H9 (cell line): Measurements from ENCODE around the gene CXCL6. TPM values are rescaled to one million over a fixed set of nuclear protein-coding genes. Genes with fewer than 3 reads are reported as not detected.

ENCODE experiments used
- DNase-seq: peaks from one replicate; pipeline ENCODE4 v3.0.0-alpha.2; 2017
- H2AFZ ChIP-seq: one replicate; pipeline ENCODE4 v1.6.1; 2013; ENCODE audit warnings: mild to moderate bottlenecking, low read length, control low read depth, moderate library complexity
- H2AK5ac ChIP-seq: 2 replicates; pipeline ENCODE4 v1.6.1; 2013; ENCODE audit warnings: low read length, control low read depth, mixed read lengths; ENCODE audit not compliant: insufficient read length
- H2BK120ac ChIP-seq: one replicate; pipeline ENCODE4 v1.6.1; 2013; ENCODE audit warnings: low read depth, mild to moderate bottlenecking, low read length, control low read depth, inconsistent platforms; ENCODE audit not compliant: poor library complexity, severe bottlenecking
- H2BK12ac ChIP-seq: 2 replicates; pipeline ENCODE4 v1.6.1; 2013; ENCODE audit warnings: low read length, control low read depth, mixed read lengths, low read depth; ENCODE audit not compliant: insufficient read length
- H2BK15ac ChIP-seq: 2 replicates; pipeline ENCODE4 v1.6.1; 2013; ENCODE audit warnings: low read depth, low read length, control low read depth
- H2BK20ac ChIP-seq: one replicate; pipeline ENCODE4 v1.6.1; 2013; ENCODE audit warnings: low read depth, mild to moderate bottlenecking, low read length, control low read depth, inconsistent platforms; ENCODE audit not compliant: poor library complexity, severe bottlenecking
- H2BK5ac ChIP-seq: 2 replicates; pipeline ENCODE4 v1.6.1; 2013; ENCODE audit warnings: low read length, control low read depth, mixed read lengths; ENCODE audit not compliant: insufficient read length
- H3K14ac ChIP-seq: 2 replicates; pipeline ENCODE4 v1.6.1; 2013; ENCODE audit warnings: low read length, control low read depth; ENCODE audit not compliant: insufficient read depth
- H3K18ac ChIP-seq: 2 replicates; pipeline ENCODE4 v1.6.1; 2013; ENCODE audit warnings: low read depth, mild to moderate bottlenecking, mixed read lengths, low read length, control low read depth; ENCODE audit not compliant: insufficient read length
- H3K23ac ChIP-seq: 2 replicates; pipeline ENCODE4 v1.6.1; 2013; ENCODE audit warnings: low read length, control low read depth, mixed read lengths, low read depth; ENCODE audit not compliant: insufficient read length
- H3K23me2 ChIP-seq: 2 replicates; pipeline ENCODE4 v1.6.1; 2013; ENCODE audit warnings: low read depth, mild to moderate bottlenecking, mixed read lengths, low read length, control low read depth; ENCODE audit not compliant: insufficient read length, poor library complexity, severe bottlenecking
- H3K27ac ChIP-seq: 2 replicates; pipeline ENCODE4 v1.5.1; 2013; ENCODE audit warnings: low read length, control low read depth, mixed read lengths, low read depth; ENCODE audit not compliant: insufficient read length
- H3K27me3 ChIP-seq: 2 replicates; pipeline ENCODE4 v1.6.1; 2013; ENCODE audit warnings: low read length, control low read depth, inconsistent platforms; ENCODE audit not compliant: insufficient read depth
- H3K4ac ChIP-seq: 2 replicates; pipeline ENCODE4 v1.6.1; 2013; ENCODE audit warnings: low read depth, mild to moderate bottlenecking, control low read depth, inconsistent platforms, low read length, moderate library complexity
- H3K4me1 ChIP-seq: 2 replicates; pipeline ENCODE4 v1.6.1; 2013; ENCODE audit warnings: low read length, control low read depth, inconsistent platforms; ENCODE audit not compliant: insufficient read depth
- H3K4me2 ChIP-seq: 2 replicates; pipeline ENCODE4 v1.6.1; 2013; ENCODE audit warnings: low read length, control low read depth, mixed read lengths; ENCODE audit not compliant: insufficient read length, insufficient read depth
- H3K56ac ChIP-seq: 2 replicates; pipeline ENCODE4 v1.6.1; 2013; ENCODE audit warnings: low read depth, mild to moderate bottlenecking, mixed read lengths, low read length, control low read depth; ENCODE audit not compliant: insufficient read length
- H3K79me1 ChIP-seq: 2 replicates; pipeline ENCODE4 v1.6.1; 2013; ENCODE audit warnings: low read depth, mild to moderate bottlenecking, moderate library complexity, low read length, control low read depth, inconsistent platforms; ENCODE audit not compliant: insufficient read depth, poor library complexity, severe bottlenecking
- H3K79me2 ChIP-seq: 2 replicates; pipeline ENCODE4 v1.6.1; 2013; ENCODE audit warnings: low read length, control low read depth, inconsistent platforms; ENCODE audit not compliant: insufficient read depth
- H3K9ac ChIP-seq: 2 replicates; pipeline ENCODE4 v1.6.1; 2013; ENCODE audit warnings: low read length, control low read depth, mixed read lengths; ENCODE audit not compliant: insufficient read length; ENCODE audit errors: extremely low read depth
- H3K9me3 ChIP-seq: one replicate; pipeline ENCODE4 v1.6.1; 2013; ENCODE audit warnings: low read depth, low read length, inconsistent platforms; ENCODE audit not compliant: control insufficient read depth
- H3T11ph ChIP-seq: one replicate; pipeline ENCODE4 v1.6.1; 2013; ENCODE audit warnings: mild to moderate bottlenecking, low read length, control low read depth, inconsistent platforms
- H4K20me1 ChIP-seq: one replicate; pipeline ENCODE4 v1.6.1; 2013; ENCODE audit not compliant: control insufficient read depth, insufficient read length, insufficient read depth
- H4K5ac ChIP-seq: 2 replicates; pipeline ENCODE4 v1.6.1; 2013; ENCODE audit warnings: low read depth, mild to moderate bottlenecking, mixed read lengths, low read length, control low read depth; ENCODE audit not compliant: insufficient read length
- H4K8ac ChIP-seq: replicated peaks from 2 replicates; pipeline ENCODE4 v1.6.1; 2013; ENCODE audit warnings: low read length, control low read depth, mixed read lengths, low read depth; ENCODE audit not compliant: insufficient read length
- H4K91ac ChIP-seq: 2 replicates; pipeline ENCODE4 v1.6.1; 2013; ENCODE audit warnings: low read depth, mild to moderate bottlenecking, moderate library complexity, mixed read lengths, low read length, control low read depth; ENCODE audit not compliant: insufficient read length
- H3K27ac Mint-ChIP-seq, 3 experiments: 2 replicates in 2 of 3; 3 replicates in 1 of 3; pipeline ENCODE4 v1.8.0; 2020 to 2021; ENCODE audit warnings: mixed read lengths in 3 of 3, mild to moderate bottlenecking in 1 of 3, moderate library complexity in 1 of 3
- H3K27me3 Mint-ChIP-seq: 2 replicates; pipeline ENCODE4 v1.8.0; 2021; ENCODE audit warnings: low read depth, mild to moderate bottlenecking, moderate library complexity, mixed read lengths
- H3K36me3 Mint-ChIP-seq, 3 experiments: 2 replicates in 2 of 3; 3 replicates in 1 of 3; pipeline ENCODE4 v1.8.0; 2020 to 2021; ENCODE audit warnings: low read depth in 3 of 3, mixed read lengths in 3 of 3; ENCODE audit not compliant: insufficient read depth in 1 of 3
- H3K4me1 Mint-ChIP-seq, 2 experiments: 2 replicates each; pipeline ENCODE4 v1.8.0; 2020; ENCODE audit warnings: mixed read lengths in 2 of 2
- H3K4me3 Mint-ChIP-seq, 2 experiments: 2 replicates in 1 of 2; 3 replicates in 1 of 2; pipeline ENCODE4 v1.8.0; 2020 to 2021; ENCODE audit warnings: mild to moderate bottlenecking in 2 of 2, mixed read lengths in 2 of 2, moderate library complexity in 1 of 2
- H3K9me3 Mint-ChIP-seq, 2 experiments: 2 replicates in 1 of 2; 3 replicates in 1 of 2; pipeline ENCODE4 v1.8.0; 2020; ENCODE audit warnings: mild to moderate bottlenecking in 2 of 2, mixed read lengths in 2 of 2, moderate library complexity in 1 of 2
- CTCF ChIP-seq: fragments of 200-600 bp; sonication (generic); conservative IDR thresholded peaks from 3 replicates; pipeline ENCODE4 v1.8.0; 2021; ENCODE audit warnings: antibody characterized with exemption, mild to moderate bottlenecking
- total RNA-seq: library from RNA; stranded (reverse); gene quantifications from 2 replicates; pipeline ENCODE4 v1.2.1, GENCODE V29; 2021

Gene CXCL6
- total RNA-seq, 1 experiment from 2014 or later = 0.85 TPM

GRCh38 chr4:73822812-73823504 lies 13.5 kb upstream of the CXCL6 start:
- Histone ChIP-seq H3T11ph (no peak overlapping the region), H3K79me1 (no peaks in the 10 kb centered on the region), H3K9me3 (no peaks in the 10 kb centered on the region), H2BK15ac (no peak overlapping the region), H4K91ac (no peak overlapping the region), H3K23ac (no peak overlapping the region), H3K4ac (no peak overlapping the region), H3K9ac (no peak overlapping the region), H3K79me2 (no peaks in the 10 kb centered on the region), H3K14ac (no peak overlapping the region), H3K23me2 (no peaks in the 10 kb centered on the region), H2AK5ac (no peak overlapping the region), H4K5ac (no peak overlapping the region), H2BK12ac (no peak overlapping the region), H2BK20ac (no peak overlapping the region), H3K4me1 (no peaks in the 10 kb centered on the region), H4K8ac (no peak overlapping the region), H3K18ac (no peak overlapping the region), H3K56ac (no peak overlapping the region), H3K27me3 (no peaks in the 10 kb centered on the region), H2AFZ (no peak overlapping the region), H3K4me2 (no peak overlapping the region), H4K20me1 (no peaks in the 10 kb centered on the region), H3K27ac (no peak overlapping the region), H2BK5ac (no peak overlapping the region), H2BK120ac (no peak overlapping the region)
- Mint-ChIP-seq H3K27me3 (no peaks in the 10 kb centered on the region), H3K4me3 (no peak overlapping the region), H3K9me3 (peaks cover 11 to 12% of the 10 kb centered on the region in 2 experiments; a peak in 4 of 5 replicates), H3K4me1 (peaks cover under 1 to 1% of the 10 kb centered on the region in 2 experiments; a peak in 2 of 4 replicates), H3K36me3 (peaks cover 0 to 12% (median 3%) of the 10 kb centered on the region in 3 experiments; a peak in 4 of 7 replicates), H3K27ac (no peak overlapping the region)
- no peak for DNase-seq
- TF ChIP-seq CTCF = no peak
